ENCODE measurements around the gene HEBP1. TPM values are rescaled to one million over a fixed set of nuclear protein-coding genes. Genes with fewer than 3 reads are reported as not detected.

Gene HEBP1
- total RNA-seq, 2 experiments from 2014 or later = 11.9 to 12.5 TPM

DNA sequence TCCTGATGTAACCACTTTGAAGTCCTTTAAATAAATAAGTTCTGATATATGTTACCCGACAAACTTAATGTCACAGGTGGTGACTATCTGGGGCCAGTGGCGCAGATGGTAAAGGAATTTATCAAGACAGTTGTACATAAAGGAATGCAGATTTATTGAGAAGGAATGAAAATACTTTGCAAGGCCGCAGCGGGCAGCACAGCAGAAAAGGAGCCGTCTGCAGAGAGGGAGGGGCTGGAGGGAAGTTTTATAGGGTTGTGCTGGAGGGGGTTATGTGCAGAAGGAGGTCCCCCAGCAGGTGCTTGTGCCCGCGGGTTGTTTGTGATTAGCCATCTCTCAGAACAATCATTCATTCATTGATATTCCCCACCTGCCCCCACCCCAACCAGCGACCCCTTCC is 65.5 kb downstream of the HEBP1 start:
- no peak overlapping the region for H3K27ac Mint-ChIP-seq
- ChIA-PET POLR2A (no interaction called here), CTCF (no interaction called here)
- DNase-seq (no peak), ATAC-seq (ENCODE audit: poor library complexity) (no peak)
- Histone ChIP-seq H3K9me3 (ENCODE audit: control insufficient read depth in 1 of 2, insufficient read depth in 1 of 2, low read length in 2 of 2) (no peaks in the 10 kb centered on the region), H3K4me1 (ENCODE audit: insufficient read depth, low read length) (no peaks in the 10 kb centered on the region), H3K4me3 (ENCODE audit: low read length) (no peak overlapping the region), H3K27me3 (ENCODE audit: control insufficient read depth in 1 of 2, insufficient read depth in 2 of 2, low read length in 2 of 2) (no peaks in the 10 kb centered on the region), H3K27ac (ENCODE audit: low read depth in 1 of 2, low read length in 2 of 2) (no peak overlapping the region), H3K36me3 (ENCODE audit: insufficient read depth, low read length) (no peaks in the 10 kb centered on the region)
- no peaks in the 10 kb centered on the region for H3K36me3 Mint-ChIP-seq (ENCODE audit: low read depth)
- TF ChIP-seq, protein P1, sequence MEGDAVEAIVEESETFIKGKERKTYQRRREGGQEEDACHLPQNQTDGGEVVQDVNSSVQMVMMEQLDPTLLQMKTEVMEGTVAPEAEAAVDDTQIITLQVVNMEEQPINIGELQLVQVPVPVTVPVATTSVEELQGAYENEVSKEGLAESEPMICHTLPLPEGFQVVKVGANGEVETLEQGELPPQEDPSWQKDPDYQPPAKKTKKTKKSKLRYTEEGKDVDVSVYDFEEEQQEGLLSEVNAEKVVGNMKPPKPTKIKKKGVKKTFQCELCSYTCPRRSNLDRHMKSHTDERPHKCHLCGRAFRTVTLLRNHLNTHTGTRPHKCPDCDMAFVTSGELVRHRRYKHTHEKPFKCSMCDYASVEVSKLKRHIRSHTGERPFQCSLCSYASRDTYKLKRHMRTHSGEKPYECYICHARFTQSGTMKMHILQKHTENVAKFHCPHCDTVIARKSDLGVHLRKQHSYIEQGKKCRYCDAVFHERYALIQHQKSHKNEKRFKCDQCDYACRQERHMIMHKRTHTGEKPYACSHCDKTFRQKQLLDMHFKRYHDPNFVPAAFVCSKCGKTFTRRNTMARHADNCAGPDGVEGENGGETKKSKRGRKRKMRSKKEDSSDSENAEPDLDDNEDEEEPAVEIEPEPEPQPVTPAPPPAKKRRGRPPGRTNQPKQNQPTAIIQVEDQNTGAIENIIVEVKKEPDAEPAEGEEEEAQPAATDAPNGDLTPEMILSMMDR (IDR thresholded peaks at IDR 0.05) = no peak
- no peaks in the 10 kb centered on the region for H3K4me1 Mint-ChIP-seq (ENCODE audit: low read depth)
- no peak overlapping the region for H3K4me3 Mint-ChIP-seq
- intact Hi-C loops (cut with DNase I, micrococcal nuclease) = no loop called here
- peaks cover 9% of the 10 kb centered on the region for H3K27me3 Mint-ChIP-seq
- no peaks in the 10 kb centered on the region for H3K9me3 Mint-ChIP-seq

DNA sequence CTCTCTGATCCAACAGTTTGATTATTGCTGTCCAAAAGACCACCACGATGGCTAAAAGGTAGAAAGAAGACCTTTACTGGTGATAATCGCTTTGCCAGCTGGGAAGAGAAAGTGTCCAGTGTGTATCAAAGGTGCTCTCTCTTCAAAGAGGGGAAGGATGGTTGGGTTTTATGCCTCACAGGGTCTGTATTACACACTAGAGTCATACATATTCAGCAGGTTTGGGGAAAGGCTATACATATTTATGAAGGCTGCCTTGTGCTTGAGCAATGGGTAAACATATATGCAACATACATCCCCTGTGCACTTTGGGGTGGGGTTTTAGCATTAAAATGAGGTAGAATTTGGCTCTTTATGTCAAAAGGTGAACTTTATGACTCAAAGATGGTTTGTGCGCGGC is 66.3 kb downstream of the HEBP1 start:
- ChIA-PET POLR2A (no interaction called here), CTCF (no interaction called here)

DNA sequence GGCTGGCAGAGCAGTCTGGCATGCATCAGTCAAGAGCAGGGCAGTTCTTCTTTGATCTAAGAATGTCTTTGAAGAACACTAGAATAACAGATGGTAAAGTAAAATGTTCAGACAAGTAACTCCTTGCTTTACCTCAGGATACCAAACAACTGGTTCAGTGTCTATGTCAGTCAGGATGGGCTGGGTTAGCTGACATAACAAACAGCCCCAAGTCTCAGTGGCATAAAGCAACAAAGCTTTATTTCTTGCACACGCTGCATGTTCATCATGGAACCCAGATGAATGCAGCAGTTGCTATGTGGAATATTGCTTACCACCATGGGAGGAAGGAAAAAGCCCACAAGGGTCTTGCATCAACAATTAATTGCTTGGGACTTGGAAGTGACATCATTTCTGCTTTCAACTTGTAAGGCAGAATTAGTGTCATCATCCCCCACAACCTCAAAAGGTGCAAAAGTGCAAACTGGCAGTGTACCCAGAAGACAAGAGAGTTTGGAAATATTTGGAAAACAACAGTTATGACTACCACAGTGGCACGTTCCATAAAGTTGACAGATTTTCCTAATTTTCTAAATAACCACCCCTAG is 69.3 kb downstream of the HEBP1 start:
- Histone ChIP-seq H3K36me3 (ENCODE audit: insufficient read depth, low read length) (no peaks in the 10 kb centered on the region), H3K9me3 (ENCODE audit: control insufficient read depth in 1 of 2, insufficient read depth in 1 of 2, low read length in 2 of 2) (peaks cover 0 to 3% of the 10 kb centered on the region in 2 experiments), H3K4me1 (ENCODE audit: insufficient read depth, low read length) (no peaks in the 10 kb centered on the region), H3K27me3 (ENCODE audit: control insufficient read depth in 1 of 2, insufficient read depth in 2 of 2, low read length in 2 of 2) (no peaks in the 10 kb centered on the region), H3K27ac (ENCODE audit: low read depth in 1 of 2, low read length in 2 of 2) (no peak overlapping the region), H3K4me3 (ENCODE audit: low read length) (no peak overlapping the region)
- TF ChIP-seq, protein P1 (IDR thresholded peaks at IDR 0.05) = no peak
- Mint-ChIP-seq H3K4me3 (no peak overlapping the region), H3K9me3 (no peaks in the 10 kb centered on the region), H3K27me3 (peaks cover 4% of the 10 kb centered on the region), H3K36me3 (ENCODE audit: low read depth) (no peaks in the 10 kb centered on the region), H3K4me1 (ENCODE audit: low read depth) (no peaks in the 10 kb centered on the region), H3K27ac (no peak overlapping the region)
- DNase-seq (no peak), ATAC-seq (ENCODE audit: poor library complexity) (no peak)
- CTCF ChIA-PET = no interaction called here
- POLR2A ChIA-PET = no interaction called here
- intact Hi-C loops (cut with DNase I, micrococcal nuclease) = no loop called here

More for the DNA sequence above, 66.3 kb downstream of the HEBP1 start:
- H3K27ac ChIP-seq (ENCODE audit: low read depth in 1 of 2, low read length in 2 of 2) = no peak overlapping the region
- intact Hi-C loops (cut with DNase I, micrococcal nuclease) = no loop called here
- no peaks in the 10 kb centered on the region for H3K4me1 Mint-ChIP-seq (ENCODE audit: low read depth)
- no peaks in the 10 kb centered on the region for H3K36me3 Mint-ChIP-seq (ENCODE audit: low read depth)
- DNase-seq (no peak), ATAC-seq (ENCODE audit: poor library complexity) (no peak)
- no peaks in the 10 kb centered on the region for H3K27me3 ChIP-seq (ENCODE audit: control insufficient read depth in 1 of 2, insufficient read depth in 2 of 2, low read length in 2 of 2)
- no peaks in the 10 kb centered on the region for H3K36me3 ChIP-seq (ENCODE audit: insufficient read depth, low read length)
- TF ChIP-seq, protein P1 (IDR thresholded peaks at IDR 0.05) = no peak
- no peaks in the 10 kb centered on the region for H3K4me1 ChIP-seq (ENCODE audit: insufficient read depth, low read length)
- no peaks in the 10 kb centered on the region for H3K9me3 Mint-ChIP-seq
- peaks cover 9% of the 10 kb centered on the region for H3K27me3 Mint-ChIP-seq
- no peak overlapping the region for H3K27ac Mint-ChIP-seq
- H3K4me3 Mint-ChIP-seq = no peak overlapping the region
- no peaks in the 10 kb centered on the region for H3K9me3 ChIP-seq (ENCODE audit: control insufficient read depth in 1 of 2, insufficient read depth in 1 of 2, low read length in 2 of 2)
- H3K4me3 ChIP-seq (ENCODE audit: low read length) = no peak overlapping the region

Data from CD4-positive, alpha-beta T cell (primary cell).